PFSK-1 (cell line): ENCODE data around the gene HEPACAM.

Experiments used
- POLR2AphosphoS5 ChIP-seq: IDR thresholded peaks from 2 replicates; pipeline ENCODE4 v1.6.1; 2012; ENCODE audit warnings: low read depth, mild to moderate bottlenecking, control low read depth, low read length, moderate library complexity
- TF ChIP-seq, protein P1 (sequence below), 2 experiments: IDR thresholded peaks; 2 replicates each; pipeline versions ENCODE4 v1.6.1 to v1.8.0; 2011 to 2012; ENCODE audit warnings: low read depth in 2 of 2, low read length in 2 of 2, control low read depth in 1 of 2, inconsistent platforms in 1 of 2, mild to moderate bottlenecking in 1 of 2, moderate library complexity in 1 of 2; ENCODE audit not compliant: insufficient read depth in 1 of 2

DNA sequence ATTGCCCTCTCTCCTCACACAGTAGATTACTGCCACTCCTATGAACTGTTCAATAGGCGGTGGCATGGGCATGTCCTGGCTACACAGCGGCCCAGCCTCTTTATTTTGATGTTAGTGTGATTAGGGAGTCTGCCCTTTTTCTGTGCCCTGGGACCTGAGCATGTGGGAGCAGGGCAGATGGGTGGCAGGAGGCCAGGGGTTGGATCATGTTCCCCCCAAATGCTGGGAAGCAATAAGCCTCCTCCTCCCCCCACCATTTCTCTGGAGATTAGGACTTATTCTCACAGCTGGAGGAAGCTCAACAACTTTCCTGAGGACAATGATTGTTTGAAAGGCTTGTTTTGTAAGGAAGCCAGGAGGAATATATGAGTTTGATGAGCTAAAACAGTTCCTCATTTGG lies 15.9 kb downstream of the HEPACAM start:
- TF ChIP-seq POLR2AphosphoS5, result no peak
- TF ChIP-seq, protein P1, sequence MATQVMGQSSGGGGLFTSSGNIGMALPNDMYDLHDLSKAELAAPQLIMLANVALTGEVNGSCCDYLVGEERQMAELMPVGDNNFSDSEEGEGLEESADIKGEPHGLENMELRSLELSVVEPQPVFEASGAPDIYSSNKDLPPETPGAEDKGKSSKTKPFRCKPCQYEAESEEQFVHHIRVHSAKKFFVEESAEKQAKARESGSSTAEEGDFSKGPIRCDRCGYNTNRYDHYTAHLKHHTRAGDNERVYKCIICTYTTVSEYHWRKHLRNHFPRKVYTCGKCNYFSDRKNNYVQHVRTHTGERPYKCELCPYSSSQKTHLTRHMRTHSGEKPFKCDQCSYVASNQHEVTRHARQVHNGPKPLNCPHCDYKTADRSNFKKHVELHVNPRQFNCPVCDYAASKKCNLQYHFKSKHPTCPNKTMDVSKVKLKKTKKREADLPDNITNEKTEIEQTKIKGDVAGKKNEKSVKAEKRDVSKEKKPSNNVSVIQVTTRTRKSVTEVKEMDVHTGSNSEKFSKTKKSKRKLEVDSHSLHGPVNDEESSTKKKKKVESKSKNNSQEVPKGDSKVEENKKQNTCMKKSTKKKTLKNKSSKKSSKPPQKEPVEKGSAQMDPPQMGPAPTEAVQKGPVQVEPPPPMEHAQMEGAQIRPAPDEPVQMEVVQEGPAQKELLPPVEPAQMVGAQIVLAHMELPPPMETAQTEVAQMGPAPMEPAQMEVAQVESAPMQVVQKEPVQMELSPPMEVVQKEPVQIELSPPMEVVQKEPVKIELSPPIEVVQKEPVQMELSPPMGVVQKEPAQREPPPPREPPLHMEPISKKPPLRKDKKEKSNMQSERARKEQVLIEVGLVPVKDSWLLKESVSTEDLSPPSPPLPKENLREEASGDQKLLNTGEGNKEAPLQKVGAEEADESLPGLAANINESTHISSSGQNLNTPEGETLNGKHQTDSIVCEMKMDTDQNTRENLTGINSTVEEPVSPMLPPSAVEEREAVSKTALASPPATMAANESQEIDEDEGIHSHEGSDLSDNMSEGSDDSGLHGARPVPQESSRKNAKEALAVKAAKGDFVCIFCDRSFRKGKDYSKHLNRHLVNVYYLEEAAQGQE (IDR thresholded peaks at IDR 0.05; ENCODE audit: insufficient read depth in 1 of 2, low read depth in 2 of 2, low read length in 2 of 2), result no peak
